Lower lobe of right lung (tissue), 2 donors: Measurements from ENCODE around the gene LPAR5. TPM values are rescaled to one million over a fixed set of nuclear protein-coding genes. Genes with fewer than 3 reads are reported as not detected.

ENCODE experiments used
- ATAC-seq, 2 donors: fragments of 200-7000 bp; cut with Tn5 transposase; one replicate each; pipeline ENCODE4 v1.9.1; 2020 to 2022; ENCODE audit warnings: mild to moderate bottlenecking in 2 of 2, moderate library complexity in 2 of 2
- DNase-seq: peaks from one replicate; pipeline ENCODE4 v3.0.0-alpha.2; 2020
- H3K27ac ChIP-seq: fragments of 200-600 bp; one replicate; pipeline ENCODE4 v1.8.0; 2022
- H3K27me3 ChIP-seq: fragments of 200-600 bp; one replicate; pipeline ENCODE4 v1.8.0; 2022; ENCODE audit warnings: low read depth
- H3K36me3 ChIP-seq: fragments of 200-600 bp; one replicate; pipeline ENCODE4 v1.8.0; 2022; ENCODE audit warnings: mild to moderate bottlenecking
- H3K4me1 ChIP-seq: fragments of 200-600 bp; one replicate; pipeline ENCODE4 v1.8.0; 2022
- H3K4me3 ChIP-seq: fragments of 200-600 bp; one replicate; pipeline ENCODE4 v1.8.0; 2022; ENCODE audit warnings: mild to moderate bottlenecking
- H3K9me3 ChIP-seq: fragments of 200-600 bp; one replicate; pipeline ENCODE4 v1.8.0; 2022
- intact Hi-C: fragments of 100-400 bp; cut with DNase I; formaldehyde crosslinking; loops from one replicate; pipeline ENCODE4 v1.11.0; 2022
- total RNA-seq: library from RNA; stranded (reverse); fragmentation: NEBNext Ultra II Directional; extraction: Animal tissue kit (Norgen Biotek cat#: 25700); gene quantifications from one replicate; pipeline ENCODE4 v1.2.1, GENCODE V29; 2021
- TF ChIP-seq, protein P1 (sequence below): fragments of 200-600 bp; IDR thresholded peaks from one replicate; pipeline ENCODE4 v1.8.0; 2022; ENCODE audit warnings: antibody characterized with exemption, mild to moderate bottlenecking
- donor health status: DM: no; HTN: yes; CAD: no; lungs with severe emphysema.

LPAR5 gene
- total RNA-seq, 1 donor from 2014 or later = 3.8 TPM

DNA sequence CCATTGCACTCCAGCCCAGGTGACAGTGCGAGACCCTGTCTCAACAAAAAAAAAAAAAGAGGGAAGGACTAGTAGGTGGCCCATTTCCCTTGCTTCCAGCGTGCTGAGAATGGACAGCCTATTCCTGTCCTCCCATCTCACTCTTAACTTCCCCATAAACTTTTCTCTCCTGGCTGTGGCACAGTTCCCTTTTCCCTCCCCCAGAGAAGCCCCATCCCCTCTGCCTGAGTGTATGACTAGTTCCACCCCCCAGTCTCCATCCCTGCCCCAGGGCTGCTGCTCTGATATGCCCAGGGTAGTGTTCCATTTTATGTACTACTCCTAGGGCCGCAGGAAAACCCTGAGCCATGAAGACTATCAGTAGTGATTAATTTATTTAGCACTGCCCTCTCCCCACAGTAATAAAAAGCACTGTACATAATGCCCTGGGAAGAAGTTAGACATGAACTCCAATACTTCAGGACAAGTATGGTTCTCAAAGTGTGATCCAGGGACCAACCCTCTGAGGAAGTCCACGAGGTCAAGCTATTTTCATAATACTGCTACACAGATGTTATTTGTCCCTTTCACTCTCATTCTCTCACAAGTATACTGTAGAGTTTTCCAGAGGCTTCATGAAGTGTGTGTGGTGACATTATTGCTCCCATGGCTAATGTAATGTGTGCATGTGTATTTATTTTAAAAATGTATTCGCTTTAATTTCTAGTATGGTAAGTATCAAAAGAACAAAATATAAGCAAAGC lies 17.1 kb downstream of the LPAR5 start:
- H3K36me3 ChIP-seq = no peaks in the 10 kb centered on the region
- H3K4me3 ChIP-seq = no peak overlapping the region
- H3K4me1 ChIP-seq = peaks cover 28% of the 10 kb centered on the region
- no peak overlapping the region for H3K27ac ChIP-seq
- no peaks in the 10 kb centered on the region for H3K9me3 ChIP-seq
- TF ChIP-seq, protein P1, sequence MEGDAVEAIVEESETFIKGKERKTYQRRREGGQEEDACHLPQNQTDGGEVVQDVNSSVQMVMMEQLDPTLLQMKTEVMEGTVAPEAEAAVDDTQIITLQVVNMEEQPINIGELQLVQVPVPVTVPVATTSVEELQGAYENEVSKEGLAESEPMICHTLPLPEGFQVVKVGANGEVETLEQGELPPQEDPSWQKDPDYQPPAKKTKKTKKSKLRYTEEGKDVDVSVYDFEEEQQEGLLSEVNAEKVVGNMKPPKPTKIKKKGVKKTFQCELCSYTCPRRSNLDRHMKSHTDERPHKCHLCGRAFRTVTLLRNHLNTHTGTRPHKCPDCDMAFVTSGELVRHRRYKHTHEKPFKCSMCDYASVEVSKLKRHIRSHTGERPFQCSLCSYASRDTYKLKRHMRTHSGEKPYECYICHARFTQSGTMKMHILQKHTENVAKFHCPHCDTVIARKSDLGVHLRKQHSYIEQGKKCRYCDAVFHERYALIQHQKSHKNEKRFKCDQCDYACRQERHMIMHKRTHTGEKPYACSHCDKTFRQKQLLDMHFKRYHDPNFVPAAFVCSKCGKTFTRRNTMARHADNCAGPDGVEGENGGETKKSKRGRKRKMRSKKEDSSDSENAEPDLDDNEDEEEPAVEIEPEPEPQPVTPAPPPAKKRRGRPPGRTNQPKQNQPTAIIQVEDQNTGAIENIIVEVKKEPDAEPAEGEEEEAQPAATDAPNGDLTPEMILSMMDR = no peak
- no peaks in the 10 kb centered on the region for H3K27me3 ChIP-seq
- DNase-seq = no peak
- no peak for ATAC-seq
- intact Hi-C loops = no loop called here

GRCh38 chr12:6615802-6616201 lies 20.0 kb downstream of the LPAR5 start:
- Histone ChIP-seq H3K9me3 (no peaks in the 10 kb centered on the region), H3K4me3 (no peak overlapping the region), H3K27me3 (no peaks in the 10 kb centered on the region), H3K4me1 (peaks cover 50% of the 10 kb centered on the region), H3K36me3 (no peaks in the 10 kb centered on the region), H3K27ac (no peak overlapping the region)
- ATAC-seq (no peak), DNase-seq (no peak)
- intact Hi-C loops = no loop called here
- TF ChIP-seq, protein P1 = no peak

DNA sequence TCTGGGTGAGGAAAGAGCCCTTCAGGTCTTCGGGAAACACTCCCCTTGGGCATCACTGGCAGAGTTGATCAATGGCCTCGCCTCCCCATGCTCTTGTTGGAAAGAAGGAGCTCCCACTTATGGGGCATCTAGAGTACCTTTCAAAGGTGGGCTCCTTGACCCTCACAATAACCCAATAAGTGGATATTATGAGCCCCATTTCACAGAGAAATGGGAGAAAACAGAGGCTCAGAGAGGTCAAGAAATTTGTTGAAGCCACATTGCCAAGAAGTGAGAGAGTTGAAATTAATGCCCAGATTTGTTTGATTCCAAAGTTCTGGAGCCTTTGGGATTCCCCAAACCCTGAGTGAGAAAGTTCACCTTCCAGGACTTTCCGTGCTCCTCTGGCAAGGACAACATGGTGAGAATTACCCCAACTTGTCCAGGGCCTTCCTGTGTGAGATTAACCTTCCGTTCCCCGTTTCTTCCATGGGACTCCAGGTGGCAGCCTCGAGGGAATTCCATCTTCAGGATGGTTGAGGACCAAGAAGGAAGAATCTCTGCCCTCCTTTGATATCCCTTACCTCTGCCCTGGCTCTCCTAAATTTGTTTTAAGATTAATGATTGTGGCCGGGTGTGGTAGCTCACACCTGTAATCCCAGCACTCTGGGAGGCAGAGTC lies 21.1 kb downstream of the LPAR5 start:
- Histone ChIP-seq H3K9me3 (no peaks in the 10 kb centered on the region), H3K36me3 (no peaks in the 10 kb centered on the region), H3K27ac (peak overlapping the region; percentile 86), H3K27me3 (no peaks in the 10 kb centered on the region), H3K4me3 (peak overlapping the region; percentile 5), H3K4me1 (peaks cover 41% of the 10 kb centered on the region)
- intact Hi-C loops = no loop called here
- TF ChIP-seq, protein P1 = no peak
- DNase-seq (no peak), ATAC-seq (no peak)

GRCh38 chr12:6613776-6614512 lies 21.8 kb downstream of the LPAR5 start:
- H3K27ac ChIP-seq = peak overlapping the region; percentile 87
- ATAC-seq = peak; percentile 88
- TF ChIP-seq, protein P1 = no peak
- H3K4me3 ChIP-seq = peak overlapping the region; percentile 5
- no peaks in the 10 kb centered on the region for H3K9me3 ChIP-seq
- DNase-seq = peak; percentile 91
- H3K36me3 ChIP-seq = no peaks in the 10 kb centered on the region
- peaks cover 37% of the 10 kb centered on the region for H3K4me1 ChIP-seq
- intact Hi-C loops = no loop called here
- no peaks in the 10 kb centered on the region for H3K27me3 ChIP-seq

GRCh38 chr12:6613015-6613775 lies 22.6 kb downstream of the LPAR5 start:
- Histone ChIP-seq H3K36me3 (no peaks in the 10 kb centered on the region), H3K9me3 (no peaks in the 10 kb centered on the region), H3K27ac (peak overlapping the region; percentile 87), H3K4me3 (peak overlapping the region; percentile 33), H3K4me1 (peaks cover 30% of the 10 kb centered on the region), H3K27me3 (no peaks in the 10 kb centered on the region)
- intact Hi-C loops = no loop called here
- peak; percentile 55 to 59 for ATAC-seq
- TF ChIP-seq, protein P1 = no peak
- peak; percentile 86 for DNase-seq
